Measurements from ENCODE around the gene USP47. TPM values are rescaled to one million over a fixed set of nuclear protein-coding genes. Genes with fewer than 3 reads are reported as not detected.

USP47 gene
- total and polyA plus RNA-seq, 7 donors: 10.6 to 105 (median 84.9) TPM

- WGBS, 2 donors: 53 to 87% methylated on average over 2 of the region's 2 CpGs
- peaks cover 0 to 3% (median 2%) of the 10 kb centered on the region in 4 donors for H3K4me1 ChIP-seq
- peaks cover 0 to 68% (median 13%) of the 10 kb centered on the region in 4 donors for H3K36me3 ChIP-seq
- intact Hi-C loops (cut with DNase I): no loop called here
- TF ChIP-seq CTCF (IDR thresholded peaks at IDR 0.05) (no peak), POLR2A (IDR thresholded peaks at IDR 0.05) (no peak), POLR2AphosphoS5 (IDR thresholded peaks at IDR 0.05) (no peak), EP300 (IDR thresholded peaks at IDR 0.05) (no peak)
- H3K27me3 ChIP-seq: no peaks in the 10 kb centered on the region
- no peak overlapping the region for H3K27ac ChIP-seq
- H3K9me3 ChIP-seq: no peaks in the 10 kb centered on the region
- DNase-seq: no peak
- H3K4me3 ChIP-seq: no peak overlapping the region
These were observed 106.6 kb downstream of the USP47 start for GRCh38 chr11:11948242-11948947.

- no peak for TF ChIP-seq POLR2AphosphoS5 (IDR thresholded peaks at IDR 0.05)
These were observed 107.7 kb downstream of the USP47 start for GRCh38 chr11:11949482-11949881.

GRCh38 chr11:11952036-11952435 lies 110.3 kb downstream of the USP47 start:
- no peaks in the 10 kb centered on the region for H3K9me3 ChIP-seq
- intact Hi-C loops (cut with DNase I): no loop called here
- H3K27me3 ChIP-seq: no peaks in the 10 kb centered on the region
- peaks cover 0 to 3% (median 0%) of the 10 kb centered on the region in 4 donors for H3K4me1 ChIP-seq
- no peak overlapping the region for H3K27ac ChIP-seq
- TF ChIP-seq POLR2A (IDR thresholded peaks at IDR 0.05) (no peak), EP300 (IDR thresholded peaks at IDR 0.05) (no peak), POLR2AphosphoS5 (IDR thresholded peaks at IDR 0.05) (no peak), CTCF (IDR thresholded peaks at IDR 0.05) (no peak)
- H3K4me3 ChIP-seq: no peak overlapping the region
- DNase-seq: no peak
- peaks cover 0 to 91% (median 34%) of the 10 kb centered on the region in 4 donors for H3K36me3 ChIP-seq

More at GRCh38 chr11:11949482-11949881, 107.7 kb downstream of the USP47 start:
- H3K4me1 ChIP-seq: peaks cover 0 to 3% (median 2%) of the 10 kb centered on the region in 4 donors
- H3K9me3 ChIP-seq: no peaks in the 10 kb centered on the region
- no peak overlapping the region for H3K4me3 ChIP-seq
- no peak overlapping the region for H3K27ac ChIP-seq
- intact Hi-C loops (cut with DNase I): no loop called here
- peaks cover 0 to 68% (median 15%) of the 10 kb centered on the region in 4 donors for H3K36me3 ChIP-seq
- DNase-seq: no peak
- no peaks in the 10 kb centered on the region for H3K27me3 ChIP-seq

- no peaks in the 10 kb centered on the region for H3K4me1 ChIP-seq
- intact Hi-C loops (cut with DNase I): no loop called here
- no peaks in the 10 kb centered on the region for H3K27me3 ChIP-seq
- no peak overlapping the region for H3K27ac ChIP-seq
- H3K36me3 ChIP-seq: peaks cover 0 to 81% (median 28%) of the 10 kb centered on the region in 4 donors
- TF ChIP-seq EP300 (IDR thresholded peaks at IDR 0.05) (no peak), POLR2A (IDR thresholded peaks at IDR 0.05) (no peak)
- H3K9me3 ChIP-seq: no peaks in the 10 kb centered on the region
- no peak overlapping the region for H3K4me3 ChIP-seq
- WGBS, 2 donors: 94 to 96% methylated on average over 5 of the region's 5 CpGs
- DNase-seq: no peak
These were observed 114.2 kb downstream of the USP47 start for GRCh38 chr11:11956006-11956405.

- Histone ChIP-seq H3K4me1 (peaks cover 0 to 3% (median 1%) of the 10 kb centered on the region in 4 donors), H3K9me3 (no peaks in the 10 kb centered on the region), H3K4me3 (no peak overlapping the region), H3K36me3 (peaks cover 0 to 55% (median 23%) of the 10 kb centered on the region in 4 donors), H3K27me3 (no peaks in the 10 kb centered on the region), H3K27ac (no peak overlapping the region)
- DNase-seq: no peak
- TF ChIP-seq EP300 (IDR thresholded peaks at IDR 0.05) (no peak), POLR2AphosphoS5 (IDR thresholded peaks at IDR 0.05) (no peak), CTCF (IDR thresholded peaks at IDR 0.05) (no peak), POLR2A (IDR thresholded peaks at IDR 0.05) (no peak)
- intact Hi-C loops (cut with DNase I): no loop called here
- WGBS, 2 donors: 91 to 92% methylated on average over 11 of the region's 11 CpGs
These were observed 116.8 kb downstream of the USP47 start for GRCh38 chr11:11958403-11959231.
